Small intestine (tissue), 7 donors: ENCODE results near the gene PI4K2B. TPM values are rescaled to one million over a fixed set of nuclear protein-coding genes. Genes with fewer than 3 reads are reported as not detected.

Source experiments
- DNase-seq, 2 donors: peaks; one replicate each; pipeline versions ENCODE4 v3.0.0 to v3.0.0-alpha.2; 2013
- FAIRE-seq: peaks from 2 replicates; lab custom pipeline; 2012; peaks lifted over from hg19 to GRCh38; lab: Jason Lieb, UNC
- H3K27ac ChIP-seq, 3 donors: one replicate each; pipeline ENCODE4 v1.5.1; 2013; ENCODE audit warnings: low read length in 2 of 3, mild to moderate bottlenecking in 2 of 3, control low read depth in 1 of 3, inconsistent platforms in 1 of 3, low read depth in 1 of 3, moderate library complexity in 1 of 3
- H3K27me3 ChIP-seq, 3 donors: one replicate each; pipeline ENCODE4 v1.6.1; 2013; ENCODE audit warnings: low read length in 3 of 3, inconsistent platforms in 1 of 3; ENCODE audit not compliant: control insufficient read depth in 3 of 3, insufficient read depth in 3 of 3
- H3K36me3 ChIP-seq, 3 donors: one replicate each; pipeline ENCODE4 v1.6.1; 2013; ENCODE audit warnings: low read length in 3 of 3, inconsistent platforms in 1 of 3, low read depth in 1 of 3, mild to moderate bottlenecking in 1 of 3, moderate library complexity in 1 of 3; ENCODE audit not compliant: control insufficient read depth in 3 of 3, insufficient read depth in 2 of 3
- H3K4me1 ChIP-seq, 3 donors: one replicate each; pipeline ENCODE4 v1.6.1; 2013; ENCODE audit warnings: low read length in 2 of 3, inconsistent platforms in 1 of 3, low read depth in 1 of 3, mild to moderate bottlenecking in 1 of 3, moderate library complexity in 1 of 3; ENCODE audit not compliant: control insufficient read depth in 3 of 3, insufficient read depth in 2 of 3
- H3K4me3 ChIP-seq, 3 donors: one replicate each; pipeline ENCODE4 v1.5.1; 2013; ENCODE audit warnings: low read length in 3 of 3, control low read depth in 1 of 3, inconsistent platforms in 1 of 3, low read depth in 1 of 3, mild to moderate bottlenecking in 1 of 3, moderate library complexity in 1 of 3
- H3K9me3 ChIP-seq, 2 donors: one replicate each; pipeline ENCODE4 v1.6.1; 2013; ENCODE audit warnings: low read depth in 1 of 2, low read length in 1 of 2; ENCODE audit not compliant: control insufficient read depth in 2 of 2, insufficient read depth in 1 of 2
- WGBS, 3 donors: extraction: QIAGEN DNeasy Blood & Tissue Kit; methylation state at CpG; one replicate each; pipeline ENCODE4 v1.1.7; 2013; 5-methylcytosine and 5-hydroxymethylcytosine counted together
- polyA plus RNA-seq, 4 donors: library from polyadenylated mRNA; stranded (reverse) in 3 of 4; unstranded in 1 of 4; fragments of 200-250 nt in 3 of 4; fragments of 120-200 nt in 1 of 4; gene quantifications; one replicate each; pipeline versions ENCODE4 v1.2.1 to v1.2.3, GENCODE V29; 2013
- donor health status: healthy with polysubstance abuse.
- donor health status: control.
- donor health status: control.
- donor health status: Bipolar disorder and iron deficiency.
- donor health status: healthy.

Gene PI4K2B
- polyA plus RNA-seq, 4 donors: 24.2 to 93.3 (median 50.2) TPM

GRCh38 chr4:25280210-25280609 is 46.4 kb downstream of the PI4K2B start:
- no peaks in the 10 kb centered on the region for H3K4me1 ChIP-seq
- H3K27me3 ChIP-seq: no peaks in the 10 kb centered on the region
- peaks cover 0 to 16% (median 4%) of the 10 kb centered on the region in 3 donors for H3K36me3 ChIP-seq
- no peak overlapping the region for H3K27ac ChIP-seq
- H3K4me3 ChIP-seq: no peak overlapping the region
- no peaks in the 10 kb centered on the region for H3K9me3 ChIP-seq
- FAIRE-seq (no peak), DNase-seq (no peak)
- WGBS, 3 donors: 83 to 87% (median 85%) methylated on average over 4 of the region's 4 CpGs

GRCh38 chr4:25283948-25284347 is 50.1 kb downstream of the PI4K2B start:
- no peak for FAIRE-seq
- 65 to 83% (median 68%) methylated on average over 3 of the region's 3 CpGs for WGBS, 3 donors
- H3K4me1 ChIP-seq: no peaks in the 10 kb centered on the region

GRCh38 chr4:25284466-25284865 is 50.6 kb downstream of the PI4K2B start:
- Histone ChIP-seq H3K36me3 (peaks cover 0 to 10% (median 3%) of the 10 kb centered on the region in 3 donors), H3K27ac (no peak overlapping the region), H3K27me3 (no peaks in the 10 kb centered on the region), H3K4me3 (no peak overlapping the region), H3K4me1 (no peaks in the 10 kb centered on the region), H3K9me3 (no peaks in the 10 kb centered on the region)
- no peak for FAIRE-seq
- no peak for DNase-seq
- 65 to 80% (median 72%) methylated on average over 3 of the region's 3 CpGs for WGBS, 3 donors

More at GRCh38 chr4:25283948-25284347, 50.1 kb downstream of the PI4K2B start:
- Histone ChIP-seq H3K27ac (no peak overlapping the region), H3K9me3 (no peaks in the 10 kb centered on the region), H3K4me3 (no peak overlapping the region), H3K36me3 (peaks cover 0 to 13% (median 3%) of the 10 kb centered on the region in 3 donors), H3K27me3 (no peaks in the 10 kb centered on the region)
- DNase-seq: no peak

- H3K36me3 ChIP-seq: no peaks in the 10 kb centered on the region
- 63 to 81% (median 73%) methylated on average over 11 of the region's 11 CpGs for WGBS, 3 donors
- no peaks in the 10 kb centered on the region for H3K27me3 ChIP-seq
- no peaks in the 10 kb centered on the region for H3K9me3 ChIP-seq
- FAIRE-seq (no peak), DNase-seq (no peak)
- H3K4me1 ChIP-seq: no peaks in the 10 kb centered on the region
- H3K27ac ChIP-seq: no peak overlapping the region
- H3K4me3 ChIP-seq: no peak overlapping the region
Observed at GRCh38 chr4:25290490-25291067, 56.7 kb downstream of the PI4K2B start.

- Histone ChIP-seq H3K27ac (no peak overlapping the region), H3K27me3 (no peaks in the 10 kb centered on the region), H3K4me3 (no peak overlapping the region), H3K9me3 (no peaks in the 10 kb centered on the region), H3K4me1 (no peaks in the 10 kb centered on the region), H3K36me3 (no peaks in the 10 kb centered on the region)
- FAIRE-seq (no peak), DNase-seq (no peak)
- WGBS, 3 donors: 76 to 83% (median 76%) methylated on average over 12 of the region's 12 CpGs
Observed at GRCh38 chr4:25291158-25291733, 57.4 kb downstream of the PI4K2B start.

GRCh38 chr4:25297528-25298242 is 63.9 kb downstream of the PI4K2B start:
- 70 to 91% (median 79%) methylated on average over 5 of the region's 5 CpGs for WGBS, 3 donors
- Histone ChIP-seq H3K36me3 (no peaks in the 10 kb centered on the region), H3K4me3 (no peak overlapping the region), H3K4me1 (peaks cover 0 to 6% (median 0%) of the 10 kb centered on the region in 3 donors), H3K9me3 (no peaks in the 10 kb centered on the region), H3K27ac (no peak overlapping the region), H3K27me3 (peaks cover 0 to 2% (median 0%) of the 10 kb centered on the region in 3 donors)
- DNase-seq: no peak
- no peak for FAIRE-seq

GRCh38 chr4:25299476-25300203 is 65.8 kb downstream of the PI4K2B start:
- no peaks in the 10 kb centered on the region for H3K36me3 ChIP-seq
- FAIRE-seq (no peak), DNase-seq (peak; percentile 66 to 83)
- H3K27me3 ChIP-seq: peaks cover 0 to 2% (median 0%) of the 10 kb centered on the region in 3 donors
- no peak overlapping the region for H3K4me3 ChIP-seq
- H3K9me3 ChIP-seq: no peaks in the 10 kb centered on the region
- H3K27ac ChIP-seq: peak overlapping the region in 1 of 3 donors; percentile 62
- WGBS, 3 donors: 11 to 38% (median 23%) methylated on average over 10 of the region's 10 CpGs
- peaks cover 0 to 6% (median 0%) of the 10 kb centered on the region in 3 donors for H3K4me1 ChIP-seq

GRCh38 chr4:25301471-25301870 is 67.6 kb downstream of the PI4K2B start:
- Histone ChIP-seq H3K27me3 (peaks cover 0 to 2% (median 0%) of the 10 kb centered on the region in 3 donors), H3K9me3 (no peaks in the 10 kb centered on the region), H3K36me3 (no peaks in the 10 kb centered on the region), H3K4me1 (peaks cover 0 to 6% (median 0%) of the 10 kb centered on the region in 3 donors), H3K27ac (no peak overlapping the region), H3K4me3 (no peak overlapping the region)
- no peak for DNase-seq
- no peak for FAIRE-seq
- WGBS, 3 donors: 85 to 87% (median 85%) methylated on average over 4 of the region's 4 CpGs
